SK-N-MC (cell line): ENCODE results near the gene C20orf144.

ENCODE experiments used
- EZH2 ChIP-seq: fragments of 200-600 bp; sonication (generic); IDR thresholded peaks from one replicate; pipeline ENCODE4 v1.6.1; 2017; ENCODE audit warnings: antibody characterized with exemption
- FOXP2 ChIP-seq: optimal IDR thresholded peaks from 2 replicates; pipeline ENCODE3; 2011; ENCODE audit warnings: mild to moderate bottlenecking, moderate library complexity; ENCODE audit not compliant: insufficient read depth; ENCODE audit errors: extremely low read length, control extremely low read depth
- POLR2AphosphoS5 ChIP-seq: IDR thresholded peaks from 2 replicates; pipeline ENCODE4 v1.6.1; 2012; ENCODE audit warnings: mild to moderate bottlenecking, low read depth, low read length, borderline replicate concordance

GRCh38 chr20:33689493-33689892 lies 27.4 kb downstream of the C20orf144 start:
- TF ChIP-seq EZH2: no peak
- TF ChIP-seq FOXP2: no peak
- no peak for TF ChIP-seq POLR2AphosphoS5
